Uterus (tissue), 4 donors: Measurements from ENCODE around the gene HECW1. TPM values are rescaled to one million over a fixed set of nuclear protein-coding genes. Genes with fewer than 3 reads are reported as not detected.
A peak's percentile ranks its signal among the peaks of the same experiment; 100 is the strongest.

ENCODE experiments used
- DNase-seq, 2 donors: peaks; one replicate each; pipeline ENCODE4 v3.0.0-alpha.2; 2019 to 2020
- H3K27ac ChIP-seq, 2 donors: fragments of 200-600 bp; sonication (generic); 1 replicate in 1 of 2; 2 replicates in 1 of 2; pipeline ENCODE4 v1.5.1; 2016 to 2018
- H3K27me3 ChIP-seq, 2 donors: fragments of 200-600 bp; sonication (generic); one replicate each; pipeline ENCODE4 v1.5.1; 2018 to 2019; ENCODE audit warnings: control low read depth in 1 of 2
- H3K36me3 ChIP-seq, 2 donors: fragments of 200-600 bp; sonication (generic); one replicate each; pipeline ENCODE4 v1.5.1; 2019; ENCODE audit warnings: control low read depth in 1 of 2
- H3K4me1 ChIP-seq, 2 donors: fragments of 200-600 bp; sonication (generic); one replicate each; pipeline ENCODE4 v1.5.1; 2018 to 2019; ENCODE audit warnings: control low read depth in 1 of 2
- H3K4me3 ChIP-seq, 2 donors: fragments of 200-600 bp; sonication (generic); 1 replicate in 1 of 2; 2 replicates in 1 of 2; pipeline ENCODE4 v1.5.1; 2018 to 2019; ENCODE audit warnings: mild to moderate bottlenecking in 1 of 2
- H3K9me3 ChIP-seq, 2 donors: fragments of 200-600 bp; sonication (generic); one replicate each; pipeline ENCODE4 v1.5.1; 2019; ENCODE audit warnings: control low read depth in 1 of 2
- CTCF ChIP-seq, 4 experiments: fragments of 200-600 bp in 2 of 4; fragments of 450-650 bp in 2 of 4; sonication (generic) in 2 of 4; IDR thresholded peaks; one replicate each; pipeline ENCODE4 v1.5.1; 2016 to 2019; ENCODE audit warnings: antibody characterized with exemption in 4 of 4, mild to moderate bottlenecking in 2 of 4, moderate library complexity in 1 of 4
- POLR2A ChIP-seq, 2 donors: fragments of 450-650 bp; IDR thresholded peaks; one replicate each; pipeline ENCODE4 v1.6.1; 2016; ENCODE audit warnings: antibody characterized with exemption in 2 of 2, mild to moderate bottlenecking in 1 of 2, moderate library complexity in 1 of 2
- intact Hi-C: fragments of 100-400 bp; cut with DNase I; formaldehyde crosslinking; loops from one replicate; pipeline ENCODE4 v1.15.1; 2023; ENCODE audit warnings: low total_unique reads
- total RNA-seq, 4 donors: library from RNA; depleted of rRNA in 3 of 4; stranded (reverse); fragments of >200 nt in 3 of 4; gene quantifications; one replicate each; pipeline versions ENCODE4 v1.1.0 to v1.2.4, GENCODE V29; 2014 to 2023
- donor health status: DM: yes; HTN: yes; CAD: no.

HECW1 gene
- total RNA-seq, 4 donors from 2014 or later = 0.28 TPM; not detected in 3

DNA sequence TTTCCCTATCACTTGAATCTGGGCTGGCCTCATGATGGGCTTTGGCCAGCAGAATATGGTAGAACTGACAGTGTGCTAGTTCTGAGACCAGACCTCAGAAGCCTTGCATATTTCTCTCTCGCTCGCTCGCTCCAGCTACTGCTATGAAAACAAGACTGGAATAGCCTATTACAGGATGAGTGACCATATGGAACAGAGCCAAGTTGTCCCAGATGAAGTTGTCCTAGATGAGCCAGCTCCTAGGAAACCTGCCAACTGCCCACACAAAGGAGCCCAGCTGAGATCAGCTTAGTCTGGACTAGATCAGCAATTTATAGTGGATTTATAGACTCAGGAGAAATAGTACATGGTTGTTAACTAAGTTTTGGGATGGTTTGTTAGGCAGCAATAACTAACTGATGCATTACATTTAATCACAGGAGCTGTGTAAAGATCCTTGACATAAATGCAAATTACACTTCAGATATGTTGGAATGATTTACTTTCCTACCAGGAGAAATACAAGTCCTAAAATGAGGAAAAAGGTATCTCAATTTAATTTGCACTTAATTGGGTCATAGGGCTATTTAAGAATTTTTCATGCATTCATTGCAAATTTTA, 6.8 kb upstream of the HECW1 start:
- no peak overlapping the region for H3K27ac ChIP-seq
- H3K9me3 ChIP-seq = no peaks in the 10 kb centered on the region
- DNase-seq = no peak
- no peaks in the 10 kb centered on the region for H3K36me3 ChIP-seq
- no peaks in the 10 kb centered on the region for H3K4me1 ChIP-seq
- intact Hi-C loops = no loop called here
- H3K27me3 ChIP-seq = peaks cover 0 to 16% of the 10 kb centered on the region in 2 donors
- H3K4me3 ChIP-seq = no peak overlapping the region
- no peak for TF ChIP-seq POLR2A (IDR thresholded peaks at IDR 0.05)
- no peak for TF ChIP-seq CTCF (IDR thresholded peaks at IDR 0.05)

DNA sequence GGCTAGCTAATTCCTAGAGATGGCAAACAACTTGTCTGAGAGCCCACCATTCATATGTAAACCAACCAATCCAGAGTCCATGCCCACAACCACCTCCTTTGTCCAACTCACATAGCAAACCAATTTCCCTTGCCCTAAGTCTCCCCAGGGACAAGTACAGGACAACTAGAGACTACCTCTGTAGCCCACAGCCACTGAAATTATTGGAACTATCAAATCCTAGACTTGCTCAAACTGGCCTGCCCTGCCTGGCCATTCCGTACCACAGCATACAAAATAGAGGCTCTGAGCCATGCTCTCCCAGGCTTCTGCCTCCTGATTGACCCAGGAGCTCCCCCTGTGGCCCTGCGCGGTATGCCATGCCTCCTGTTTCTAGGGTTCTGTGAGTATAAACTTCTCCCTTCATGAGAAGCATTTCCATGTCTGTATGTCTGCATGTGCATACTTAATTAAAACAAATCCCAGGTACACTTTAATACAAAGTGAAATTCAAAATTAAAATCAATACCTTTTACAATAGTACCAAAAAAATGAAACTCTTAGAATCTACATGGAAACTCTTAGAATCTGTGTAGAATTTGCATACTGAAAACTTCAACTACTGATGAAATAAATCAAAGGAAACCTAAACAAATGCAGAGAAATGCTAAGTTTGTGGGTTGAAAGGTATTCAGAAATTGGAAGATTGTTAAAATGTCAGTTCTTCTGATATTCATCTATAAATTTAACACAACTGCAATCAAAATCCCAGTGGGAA, 4.0 kb upstream of the HECW1 start:
- peaks cover 10 to 34% of the 10 kb centered on the region in 2 donors for H3K27me3 ChIP-seq
- no peaks in the 10 kb centered on the region for H3K9me3 ChIP-seq
- no peak overlapping the region for H3K4me3 ChIP-seq
- intact Hi-C loops = no loop called here
- H3K4me1 ChIP-seq = peaks cover 0 to 12% of the 10 kb centered on the region in 2 donors
- TF ChIP-seq CTCF (IDR thresholded peaks at IDR 0.05) (peak; percentile 22 to 56 (median 38)), POLR2A (IDR thresholded peaks at IDR 0.05) (no peak)
- no peaks in the 10 kb centered on the region for H3K36me3 ChIP-seq
- DNase-seq = peak in 1 of 2 donors; percentile 27
- no peak overlapping the region for H3K27ac ChIP-seq

- no peaks in the 10 kb centered on the region for H3K9me3 ChIP-seq
- no peaks in the 10 kb centered on the region for H3K36me3 ChIP-seq
- TF ChIP-seq POLR2A (IDR thresholded peaks at IDR 0.05) (no peak), CTCF (IDR thresholded peaks at IDR 0.05) (no peak)
- no peak overlapping the region for H3K27ac ChIP-seq
- intact Hi-C loops = no loop called here
- no peak overlapping the region for H3K4me3 ChIP-seq
- peaks cover 11 to 56% of the 10 kb centered on the region in 2 donors for H3K27me3 ChIP-seq
- DNase-seq = no peak
- H3K4me1 ChIP-seq = peaks cover 0 to 17% of the 10 kb centered on the region in 2 donors
These were observed 1.5 kb upstream of the HECW1 start for GRCh38 chr7:43110791-43111535.

GRCh38 chr7:43111630-43112458, 603 bp upstream of the HECW1 start:
- intact Hi-C loops = no loop called here
- Histone ChIP-seq H3K4me1 (peaks cover 0 to 17% of the 10 kb centered on the region in 2 donors), H3K27me3 (peaks cover 11 to 64% of the 10 kb centered on the region in 2 donors), H3K9me3 (no peaks in the 10 kb centered on the region), H3K4me3 (peak overlapping the region in 1 of 2 donors; percentile 27), H3K27ac (no peak overlapping the region), H3K36me3 (no peaks in the 10 kb centered on the region)
- no peak for DNase-seq
- TF ChIP-seq CTCF (IDR thresholded peaks at IDR 0.05) (no peak), POLR2A (IDR thresholded peaks at IDR 0.05) (no peak)
